ENCODE measurements around the gene PSMC4. TPM values are rescaled to one million over a fixed set of nuclear protein-coding genes. Genes with fewer than 3 reads are reported as not detected.
A peak's percentile ranks its signal among the peaks of the same experiment; 100 is the strongest.

The PSMC4 gene
- total RNA-seq: 100 to 1,000 TPM in 1 of 2 donors, 10 to 100 TPM in 1; 93.6 to 114 TPM

GRCh38 chr19:39970675-39971379 lies at the start of gene PSMC4:
TSS of gene PSMC4 (plus strand) at chr19:39971165. CDS start at chr19:39971203, 38 bp downstream.
- H3K36me3 Mint-ChIP-seq: peaks cover 55 to 74% of the 10 kb centered on the region in 2 donors
- peak; percentile 97 to 99 for DNase-seq (ENCODE audit: low spot score in 2 of 2)
- H3K27ac Mint-ChIP-seq: peak within 1 kb of the TSS; percentile 99 to 100

GRCh38 chr19:39923862-39924261 lies 47.1 kb upstream of the PSMC4 start:
- ATAC-seq: no peak
- Mint-ChIP-seq H3K36me3 (peaks cover 0 to 5% of the 10 kb centered on the region in 2 donors), H3K27ac (no peak overlapping the region), H3K9me3 (peaks cover 0 to 4% of the 10 kb centered on the region in 2 donors)
- no peak for DNase-seq (ENCODE audit: low spot score in 2 of 2)

More at GRCh38 chr19:39970675-39971379, at the start of gene PSMC4:
- peak; percentile 96 to 98 for ATAC-seq
- no peaks in the 10 kb centered on the region for H3K9me3 Mint-ChIP-seq

DNA sequence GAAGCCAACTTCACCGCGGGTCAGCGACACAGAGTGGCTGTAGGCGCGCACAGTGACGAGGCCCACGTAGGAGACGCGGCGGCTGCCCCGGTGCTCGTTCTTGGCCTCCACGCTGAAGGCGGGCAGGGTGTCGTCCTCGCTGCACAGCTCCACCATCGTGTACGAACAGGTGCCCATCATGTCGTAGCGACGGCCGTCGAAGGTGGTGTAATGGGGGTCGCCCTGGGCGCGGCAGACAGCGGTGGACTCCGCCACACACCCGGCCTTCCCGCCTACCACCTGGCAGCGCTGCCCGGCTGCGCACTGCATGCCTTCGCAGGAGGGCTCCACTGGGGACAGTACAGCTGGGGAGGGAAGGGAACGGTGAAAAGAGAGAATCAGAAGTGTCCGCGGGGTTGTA lies 46.6 kb upstream of the PSMC4 start:
- DNase-seq (ENCODE audit: low spot score in 2 of 2): no peak
- H3K9me3 Mint-ChIP-seq: peaks cover 0 to 1% of the 10 kb centered on the region in 2 donors
- H3K27ac Mint-ChIP-seq: no peak overlapping the region
- peaks cover under 1 to 5% of the 10 kb centered on the region in 2 donors for H3K36me3 Mint-ChIP-seq
- no peak for ATAC-seq

- no peak overlapping the region for H3K27ac Mint-ChIP-seq
- peaks cover 0 to 5% of the 10 kb centered on the region in 2 donors for H3K9me3 Mint-ChIP-seq
- ATAC-seq (no peak), DNase-seq (ENCODE audit: low spot score in 2 of 2) (no peak)
- H3K36me3 Mint-ChIP-seq: peaks cover 6 to 8% of the 10 kb centered on the region in 2 donors
Measured at GRCh38 chr19:39924952-39925351, 46.0 kb upstream of the PSMC4 start.

- peaks cover 0 to 5% of the 10 kb centered on the region in 2 donors for H3K9me3 Mint-ChIP-seq
- no peak overlapping the region for H3K27ac Mint-ChIP-seq
- no peak for ATAC-seq
- H3K36me3 Mint-ChIP-seq: peaks cover 9 to 13% of the 10 kb centered on the region in 2 donors
- no peak for DNase-seq (ENCODE audit: low spot score in 2 of 2)
Measured at GRCh38 chr19:39926170-39926760, 44.7 kb upstream of the PSMC4 start.

- Mint-ChIP-seq H3K27ac (no peak overlapping the region), H3K36me3 (peaks cover 9 to 13% of the 10 kb centered on the region in 2 donors), H3K9me3 (peaks cover 0 to 5% of the 10 kb centered on the region in 2 donors)
- DNase-seq (ENCODE audit: low spot score in 2 of 2): no peak
- ATAC-seq: no peak
Measured at GRCh38 chr19:39927076-39927475, 43.9 kb upstream of the PSMC4 start.

DNA sequence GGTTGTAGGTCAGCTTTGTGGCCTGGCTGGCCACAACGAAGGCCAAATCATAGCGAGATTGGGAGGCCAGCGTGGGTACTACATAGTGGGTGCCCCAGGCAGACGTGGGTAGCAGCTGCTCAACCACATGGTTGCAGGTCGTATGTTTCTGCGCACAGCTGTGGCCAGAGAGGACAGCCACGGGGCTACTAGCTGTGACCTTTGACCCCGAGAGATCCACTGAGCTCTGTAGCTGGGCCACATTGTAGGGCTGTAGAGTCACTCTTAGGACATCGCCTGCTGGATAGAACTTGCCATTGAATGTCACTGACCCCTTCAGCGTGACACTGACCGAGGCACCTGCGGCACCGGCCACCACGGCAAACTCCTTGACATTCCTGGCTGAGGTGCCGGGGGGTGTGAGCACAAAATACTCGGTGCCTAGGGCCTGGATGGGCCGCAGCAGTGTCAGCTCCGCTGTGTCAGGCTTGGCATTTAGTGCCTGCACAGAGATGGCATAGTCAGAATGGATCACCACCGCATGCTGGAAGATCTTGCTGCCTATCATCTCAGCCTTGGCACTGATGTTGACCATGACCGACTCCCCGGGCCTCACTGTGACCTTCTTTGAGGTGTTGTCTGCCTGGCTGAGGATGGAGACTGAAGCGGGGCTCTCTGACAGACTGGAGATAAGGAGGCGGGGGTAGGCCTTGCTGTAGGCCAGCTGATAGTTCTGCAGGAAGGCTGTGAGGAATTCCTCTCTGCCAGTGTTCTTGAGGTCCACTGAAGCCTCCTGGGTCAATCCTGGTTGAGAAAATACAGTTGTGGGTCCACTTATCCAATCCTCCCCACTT lies 43.2 kb upstream of the PSMC4 start:
- Mint-ChIP-seq H3K36me3 (peaks cover 9 to 13% of the 10 kb centered on the region in 2 donors), H3K9me3 (peaks cover 0 to 5% of the 10 kb centered on the region in 2 donors), H3K27ac (peak overlapping the region; percentile 55 to 70)
- no peak for DNase-seq (ENCODE audit: low spot score in 2 of 2)
- peak in 1 of 2 donors; percentile 29 for ATAC-seq

- DNase-seq (ENCODE audit: low spot score in 2 of 2) (no peak), ATAC-seq (peak in 1 of 2 donors; percentile 45)
- Mint-ChIP-seq H3K36me3 (peaks cover 9 to 13% of the 10 kb centered on the region in 2 donors), H3K9me3 (peaks cover 0 to 5% of the 10 kb centered on the region in 2 donors), H3K27ac (peak overlapping the region; percentile 55 to 70)
Measured at GRCh38 chr19:39928357-39928725, 42.6 kb upstream of the PSMC4 start.

DNA sequence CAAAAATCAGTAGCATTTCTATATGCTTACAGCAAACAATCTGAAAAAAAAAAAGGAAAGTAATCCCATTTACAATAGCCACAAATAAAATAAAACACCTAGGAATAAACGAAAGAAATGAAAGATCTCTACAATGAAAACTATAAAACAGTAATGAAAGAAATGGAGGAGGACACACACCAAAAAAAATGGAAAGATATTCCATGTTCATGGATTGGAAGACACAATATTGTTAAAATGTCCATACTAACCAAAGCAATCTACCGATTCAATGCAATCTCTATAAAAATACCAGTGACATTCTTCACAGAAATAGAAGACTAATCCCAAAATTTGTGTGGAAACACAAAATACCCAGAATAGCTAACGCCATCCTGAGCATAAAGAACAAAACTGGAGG lies 41.2 kb upstream of the PSMC4 start:
- ATAC-seq: no peak
- peaks cover 9 to 13% of the 10 kb centered on the region in 2 donors for H3K36me3 Mint-ChIP-seq
- no peak overlapping the region for H3K27ac Mint-ChIP-seq
- H3K9me3 Mint-ChIP-seq: peaks cover 0 to 5% of the 10 kb centered on the region in 2 donors
- no peak for DNase-seq (ENCODE audit: low spot score in 2 of 2)

- no peak for ATAC-seq
Measured at GRCh38 chr19:39934584-39935363, 36.2 kb upstream of the PSMC4 start, which contains the start of gene FCGBP. TSS of gene FCGBP (minus strand) at chr19:39934634.

DNA sequence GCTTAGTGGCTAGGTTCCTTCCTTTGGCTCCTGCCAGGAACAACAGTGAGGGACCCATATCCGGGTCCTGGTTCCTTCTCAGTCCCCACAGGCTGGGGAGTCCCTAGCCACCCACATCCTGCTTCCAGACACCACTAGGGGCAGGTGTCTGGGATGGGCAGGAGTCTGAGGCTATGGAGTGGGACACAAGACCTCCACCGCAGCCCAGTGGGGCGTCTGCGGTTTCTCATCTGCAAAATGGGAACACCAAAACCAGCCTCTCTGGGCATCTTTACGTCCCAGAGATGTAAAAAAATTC lies 35.7 kb upstream of the PSMC4 start:
- Mint-ChIP-seq H3K36me3 (peaks cover 2 to 9% of the 10 kb centered on the region in 2 donors), H3K27ac (peak overlapping the region in 1 of 2 donors; percentile 80), H3K9me3 (peaks cover 2 to 11% of the 10 kb centered on the region in 2 donors)
- DNase-seq (ENCODE audit: low spot score in 2 of 2): no peak
- ATAC-seq: no peak

More at GRCh38 chr19:39934584-39935363, 36.2 kb upstream of the PSMC4 start, which contains the start of gene FCGBP:
- DNase-seq (ENCODE audit: low spot score in 2 of 2): no peak
- Mint-ChIP-seq H3K9me3 (peaks cover 0 to 9% of the 10 kb centered on the region in 2 donors), H3K36me3 (peaks cover 7 to 8% of the 10 kb centered on the region in 2 donors), H3K27ac (peak within 1 kb of the TSS; percentile 39 to 80)

DNA sequence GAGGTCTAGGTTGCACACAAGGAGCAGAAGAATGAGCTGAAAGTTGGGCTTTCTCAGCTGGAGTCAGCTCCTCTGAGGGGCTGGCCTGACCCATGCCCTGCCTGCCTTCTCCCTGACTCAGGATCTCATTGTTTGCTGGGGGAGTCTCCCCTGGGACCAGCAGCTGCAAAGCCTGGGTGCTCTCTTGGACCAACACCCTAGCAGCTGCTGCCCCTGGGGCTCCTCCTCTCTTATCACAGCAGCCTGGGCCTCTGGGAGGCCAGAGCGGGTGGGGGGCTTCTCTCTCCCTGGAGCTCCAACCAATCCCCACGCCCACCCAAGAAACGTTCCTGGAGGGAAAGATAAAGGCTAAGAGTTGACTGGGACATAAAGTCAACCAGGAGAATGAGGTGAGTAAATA lies 34.9 kb upstream of the PSMC4 start:
- no peak for DNase-seq (ENCODE audit: low spot score in 2 of 2)

GRCh38 chr19:39936622-39937021 lies 34.3 kb upstream of the PSMC4 start:
- DNase-seq (ENCODE audit: low spot score in 2 of 2): no peak
- Mint-ChIP-seq H3K36me3 (peaks cover 0 to 19% of the 10 kb centered on the region in 2 donors), H3K9me3 (peaks cover 4 to 19% of the 10 kb centered on the region in 2 donors), H3K27ac (peak overlapping the region; percentile 31 to 80)
- ATAC-seq: no peak

More for the DNA sequence above, 34.9 kb upstream of the PSMC4 start:
- peaks cover 0 to 16% of the 10 kb centered on the region in 2 donors for H3K36me3 Mint-ChIP-seq
- H3K9me3 Mint-ChIP-seq: peaks cover 4 to 18% of the 10 kb centered on the region in 2 donors
- H3K27ac Mint-ChIP-seq: peak overlapping the region; percentile 47 to 80
- ATAC-seq: no peak

DNA sequence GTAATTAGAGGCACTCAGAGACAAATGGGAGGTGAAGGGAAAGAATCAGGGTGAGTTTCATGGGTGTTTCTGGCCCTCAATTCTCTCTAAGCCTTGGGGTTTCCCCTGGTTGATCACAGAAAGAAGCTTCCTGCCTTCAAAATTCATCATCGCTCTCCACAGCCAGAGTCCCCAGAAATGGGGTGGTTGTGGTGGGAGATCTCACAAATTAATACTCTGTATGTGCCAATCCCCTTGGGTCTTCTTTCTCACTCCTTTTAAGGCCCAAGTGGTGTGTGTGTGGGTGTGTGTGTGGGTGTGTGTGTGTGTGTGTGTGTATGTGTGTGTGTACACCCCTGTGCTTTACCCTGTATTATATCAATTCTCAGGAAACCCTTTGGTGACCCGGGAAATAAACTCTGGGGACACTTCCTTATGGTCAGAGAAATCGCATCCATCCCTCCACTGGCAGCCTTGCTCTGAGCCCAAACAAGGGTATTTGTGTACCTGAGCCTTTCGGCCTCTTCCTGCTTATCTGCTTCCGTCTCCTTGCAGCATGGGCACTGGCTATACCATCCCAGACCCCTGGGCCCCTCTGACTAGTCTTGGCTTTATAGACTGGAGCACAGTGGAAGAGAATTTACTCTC lies 33.8 kb upstream of the PSMC4 start:
- peak overlapping the region; percentile 31 to 80 for H3K27ac Mint-ChIP-seq
- DNase-seq (ENCODE audit: low spot score in 2 of 2) (no peak), ATAC-seq (peak; percentile 77 to 88)
- H3K36me3 Mint-ChIP-seq: peaks cover 0 to 19% of the 10 kb centered on the region in 2 donors
- peaks cover 4 to 19% of the 10 kb centered on the region in 2 donors for H3K9me3 Mint-ChIP-seq

- ATAC-seq (no peak), DNase-seq (ENCODE audit: low spot score in 2 of 2) (no peak)
- Mint-ChIP-seq H3K9me3 (peaks cover 4 to 19% of the 10 kb centered on the region in 2 donors), H3K36me3 (peaks cover 0 to 19% of the 10 kb centered on the region in 2 donors), H3K27ac (no peak overlapping the region)
Measured at GRCh38 chr19:39937787-39938186, 33.2 kb upstream of the PSMC4 start.

- DNase-seq (ENCODE audit: low spot score in 2 of 2) (no peak), ATAC-seq (no peak)
- H3K36me3 Mint-ChIP-seq: peaks cover 5 to 24% of the 10 kb centered on the region in 2 donors
- H3K9me3 Mint-ChIP-seq: peaks cover 4 to 24% of the 10 kb centered on the region in 2 donors
- H3K27ac Mint-ChIP-seq: no peak overlapping the region
Measured at GRCh38 chr19:39939556-39939955, 31.4 kb upstream of the PSMC4 start.

All from activated naive CD4-positive, alpha-beta T cell treated with anti-CD3 and anti-CD28 coated beads, Interleukin-2, amount 50 U/mL, for 72 hours (primary cell).